Ishikawa (cell line): ENCODE measurements around the gene FUS.

Experiments used
- CEBPB ChIP-seq: IDR thresholded peaks from 2 replicates; pipeline ENCODE4 v1.6.1; 2012
- CREB1 ChIP-seq: IDR thresholded peaks from 2 replicates; pipeline ENCODE4 v1.6.1; 2012; ENCODE audit warnings: low read depth
- EGR1 ChIP-seq: IDR thresholded peaks from 2 replicates; pipeline ENCODE4 v1.6.1; 2012
- EP300 ChIP-seq: IDR thresholded peaks from 2 replicates; pipeline ENCODE4 v1.6.1; 2012; ENCODE audit warnings: borderline replicate concordance
- FOXM1 ChIP-seq: IDR thresholded peaks from 2 replicates; pipeline ENCODE4 v1.6.1; 2012; ENCODE audit warnings: low read depth, borderline replicate concordance
- NFIC ChIP-seq: IDR thresholded peaks from 2 replicates; pipeline ENCODE4 v1.6.1; 2012
- RAD21 ChIP-seq: IDR thresholded peaks from 2 replicates; pipeline ENCODE4 v1.6.1; 2012; ENCODE audit warnings: low read depth
- REST ChIP-seq: IDR thresholded peaks from 2 replicates; pipeline ENCODE4 v1.6.1; 2012; ENCODE audit warnings: low read depth, mild to moderate bottlenecking
- TAF1 ChIP-seq: IDR thresholded peaks from 2 replicates; pipeline ENCODE4 v1.6.1; 2012; ENCODE audit warnings: low read depth, mild to moderate bottlenecking
- TCF12 ChIP-seq: IDR thresholded peaks from 2 replicates; pipeline ENCODE4 v1.6.1; 2012; ENCODE audit warnings: low read depth
- TEAD4 ChIP-seq: IDR thresholded peaks from 2 replicates; pipeline ENCODE4 v1.6.1; 2012
- YY1 ChIP-seq: IDR thresholded peaks from 2 replicates; pipeline ENCODE4 v1.6.1; 2012; ENCODE audit warnings: low read depth
- ZBTB7A ChIP-seq: IDR thresholded peaks from 2 replicates; pipeline ENCODE4 v1.6.1; 2012; ENCODE audit warnings: low read depth
- TF ChIP-seq, protein P1 (sequence below): IDR thresholded peaks from 2 replicates; pipeline ENCODE4 v1.6.1; 2012
- TF ChIP-seq, protein P2 (sequence below): IDR thresholded peaks from 2 replicates; pipeline ENCODE4 v1.6.1; 2012

FUS gene

GRCh38 chr16:31215287-31216162 is 35.6 kb downstream of the FUS start:
- TF ChIP-seq CEBPB (no peak), FOXM1 (no peak), ZBTB7A (peak; percentile 36; the same call in 1 of the 2 replicates), RAD21 (no peak), CREB1 (no peak), NFIC (0 out of 2 replicates have a peak, but pooled peaks have one; percentile 16), YY1 (no peak), EGR1 (peak; percentile 81), EP300 (no peak; the same call in 1 of the 2 replicates), TEAD4 (peak; percentile 76), REST (no peak), TAF1 (peak; percentile 32; the same call in 1 of the 2 replicates), TCF12 (no peak)
- TF ChIP-seq, protein P1, sequence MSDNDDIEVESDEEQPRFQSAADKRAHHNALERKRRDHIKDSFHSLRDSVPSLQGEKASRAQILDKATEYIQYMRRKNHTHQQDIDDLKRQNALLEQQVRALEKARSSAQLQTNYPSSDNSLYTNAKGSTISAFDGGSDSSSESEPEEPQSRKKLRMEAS: peak; percentile 88
- TF ChIP-seq, protein P2, sequence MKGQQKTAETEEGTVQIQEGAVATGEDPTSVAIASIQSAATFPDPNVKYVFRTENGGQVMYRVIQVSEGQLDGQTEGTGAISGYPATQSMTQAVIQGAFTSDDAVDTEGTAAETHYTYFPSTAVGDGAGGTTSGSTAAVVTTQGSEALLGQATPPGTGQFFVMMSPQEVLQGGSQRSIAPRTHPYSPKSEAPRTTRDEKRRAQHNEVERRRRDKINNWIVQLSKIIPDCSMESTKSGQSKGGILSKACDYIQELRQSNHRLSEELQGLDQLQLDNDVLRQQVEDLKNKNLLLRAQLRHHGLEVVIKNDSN: peak; percentile 72

GRCh38 chr16:31216422-31217135 is 36.6 kb downstream of the FUS start, which contains the start of gene PYDC1:
PYDC1 (minus strand) TSS chr16:31217135; CDS start chr16:31217028, 107 bp downstream.
- TF ChIP-seq RAD21: no peak
- TF ChIP-seq, protein P1: peak; percentile 31; the same call in 1 of the 2 replicates

- TF ChIP-seq, protein P2: no peak
- TF ChIP-seq CEBPB (no peak), EGR1 (no peak), REST (no peak), TEAD4 (no peak), NFIC (no peak), ZBTB7A (no peak), CREB1 (no peak), RAD21 (no peak), TAF1 (no peak), EP300 (no peak), FOXM1 (no peak), TCF12 (no peak), YY1 (no peak)
- TF ChIP-seq, protein P1: no peak
Observed at GRCh38 chr16:31217136-31217530, 37.2 kb downstream of the FUS start.

DNA sequence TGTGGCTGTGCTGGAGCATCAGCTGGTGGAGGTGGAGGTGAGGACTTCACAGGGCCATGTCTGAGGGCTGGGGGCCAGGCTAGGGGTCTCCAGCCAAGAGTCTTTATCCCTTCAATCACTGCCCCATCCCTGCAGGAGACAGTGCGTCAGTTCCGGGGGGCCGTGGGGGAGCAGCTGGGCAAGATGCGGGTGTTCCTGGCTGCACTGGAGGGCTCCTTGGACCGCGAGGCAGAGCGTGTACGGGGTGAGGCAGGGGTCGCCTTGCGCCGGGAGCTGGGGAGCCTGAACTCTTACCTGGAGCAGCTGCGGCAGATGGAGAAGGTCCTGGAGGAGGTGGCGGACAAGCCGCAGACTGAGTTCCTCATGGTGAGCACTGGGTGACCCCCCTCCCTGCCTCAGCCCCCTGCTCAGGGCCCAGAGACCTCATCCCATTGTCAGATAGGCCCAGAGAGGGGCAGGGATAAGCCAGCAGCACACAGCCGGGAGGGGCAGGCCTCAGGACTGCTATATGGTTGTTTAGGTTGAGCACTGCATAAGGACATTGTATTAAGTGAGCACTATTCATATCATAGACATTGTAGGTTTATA is 39.3 kb downstream of the FUS start:
- TF ChIP-seq, protein P2: no peak
